ENCODE results near the gene RASAL2. TPM values are rescaled to one million over a fixed set of nuclear protein-coding genes. Genes with fewer than 3 reads are reported as not detected.

Gene RASAL2
- total and polyA plus RNA-seq, 11 donors, result 6.2 to 112 (median 39.9) TPM

GRCh38 chr1:178055093-178055492 lies 38.8 kb upstream of the RASAL2 start:
- peak overlapping the region in 11 of 12 donors; percentile 31 to 96 (median 84) for H3K27ac ChIP-seq
- ATAC-seq, result peak in 3 of 4 donors; percentile 39 to 55 (median 42)
- no peaks in the 10 kb centered on the region for H3K27me3 ChIP-seq
- H3K4me1 ChIP-seq, result peaks cover 15 to 79% (median 56%) of the 10 kb centered on the region in 12 donors
- WGBS, 4 donors, result 12 to 21% (median 16%) methylated on average over 2 to 5 of the region's 5 CpGs
- peak; percentile 17 to 63 (median 44) for TF ChIP-seq CTCF (IDR thresholded peaks at IDR 0.05)
- no peak for TF ChIP-seq POLR2A (IDR thresholded peaks at IDR 0.05)
- H3K9me3 ChIP-seq, result no peaks in the 10 kb centered on the region
- H3K4me3 ChIP-seq, result no peak overlapping the region
- DNase-seq, result peak; percentile 48 to 71 (median 63)
- intact Hi-C loops (cut with DNase I), result loop anchor here in 9 of 10 donors (5.0 to 10.0 kb wide), 7 partner anchors 37 to 227 kb away; partner anchors contain the start of gene RASAL2 (in 5 of the 9)
- H3K36me3 ChIP-seq, result no peaks in the 10 kb centered on the region

- ATAC-seq (peak; percentile 38 to 65 (median 62)), DNase-seq (peak in 2 of 5 donors; percentile 42 to 61)
- no peak overlapping the region for H3K4me3 ChIP-seq
- peak overlapping the region; percentile 77 to 96 (median 84) for H3K27ac ChIP-seq
- WGBS, 4 donors, result 60 to 62% (median 61%) methylated on average over 8 of the region's 8 CpGs
- H3K9me3 ChIP-seq, result no peaks in the 10 kb centered on the region
- H3K4me1 ChIP-seq, result peaks cover 19 to 88% (median 64%) of the 10 kb centered on the region in 12 donors
- H3K36me3 ChIP-seq, result no peaks in the 10 kb centered on the region
- no peaks in the 10 kb centered on the region for H3K27me3 ChIP-seq
- intact Hi-C loops (cut with DNase I), result loop anchor here in 9 of 10 donors (5.0 to 10.0 kb wide), 7 partner anchors 36 to 226 kb away; partner anchors contain the start of gene RASAL2 (in 5 of the 9)
- TF ChIP-seq POLR2A (IDR thresholded peaks at IDR 0.05) (no peak), CTCF (IDR thresholded peaks at IDR 0.05) (peak in 10 of 12 donors; percentile 5 to 52 (median 25))
These were observed 38.0 kb upstream of the RASAL2 start for GRCh38 chr1:178055779-178056471.

- no peaks in the 10 kb centered on the region for H3K36me3 ChIP-seq
- no peaks in the 10 kb centered on the region for H3K9me3 ChIP-seq
- WGBS, 4 donors, result 20 to 37% (median 30%) methylated on average over 11 of the region's 11 CpGs
- peak overlapping the region in 9 of 12 donors; percentile 2 to 39 (median 10) for H3K4me3 ChIP-seq
- H3K4me1 ChIP-seq, result peaks cover 19 to 92% (median 72%) of the 10 kb centered on the region in 12 donors
- ATAC-seq (peak; percentile 26 to 52 (median 36)), DNase-seq (peak in 4 of 5 donors; percentile 43 to 65 (median 54))
- H3K27ac ChIP-seq, result peak overlapping the region; percentile 77 to 96 (median 84)
- TF ChIP-seq POLR2A (IDR thresholded peaks at IDR 0.05) (no peak), CTCF (IDR thresholded peaks at IDR 0.05) (peak in 2 of 12 donors; percentile 7 to 15)
- intact Hi-C loops (cut with DNase I), result loop anchor here in 9 of 10 donors (5.0 to 10.0 kb wide), 7 partner anchors 35 to 225 kb away; partner anchors contain the start of gene RASAL2 (in 5 of the 9)
- no peaks in the 10 kb centered on the region for H3K27me3 ChIP-seq
These were observed 36.7 kb upstream of the RASAL2 start for GRCh38 chr1:178057141-178057765.
